ENCODE data around the gene PLCG2. TPM values are rescaled to one million over a fixed set of nuclear protein-coding genes. Genes with fewer than 3 reads are reported as not detected.

The PLCG2 gene
- total and polyA plus RNA-seq, 9 donors, result 3.3 to 16.4 (median 5.6) TPM

DNA sequence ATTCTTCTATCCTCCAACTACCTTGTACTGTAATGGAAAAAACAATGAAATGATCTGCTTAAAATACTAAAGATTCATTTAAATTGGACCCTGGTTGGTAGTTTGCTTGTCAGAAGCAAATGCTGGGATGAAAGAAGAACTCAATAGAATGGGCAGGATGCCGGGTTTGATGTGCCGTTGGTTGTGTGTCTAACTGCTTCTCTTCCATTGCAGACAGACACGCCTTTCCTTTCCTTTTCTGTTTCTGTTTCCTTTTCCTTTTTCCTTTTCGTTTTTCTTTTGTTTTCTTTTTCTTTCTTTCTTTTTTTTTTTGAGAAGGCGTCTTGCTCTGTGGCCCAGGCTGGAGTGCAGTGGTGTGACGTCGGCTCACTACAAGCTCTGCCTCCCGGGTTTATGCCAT, 64.6 kb downstream of the PLCG2 start:
- no peak for TF ChIP-seq EP300 (IDR thresholded peaks at IDR 0.05)
- TF ChIP-seq, protein P1, sequence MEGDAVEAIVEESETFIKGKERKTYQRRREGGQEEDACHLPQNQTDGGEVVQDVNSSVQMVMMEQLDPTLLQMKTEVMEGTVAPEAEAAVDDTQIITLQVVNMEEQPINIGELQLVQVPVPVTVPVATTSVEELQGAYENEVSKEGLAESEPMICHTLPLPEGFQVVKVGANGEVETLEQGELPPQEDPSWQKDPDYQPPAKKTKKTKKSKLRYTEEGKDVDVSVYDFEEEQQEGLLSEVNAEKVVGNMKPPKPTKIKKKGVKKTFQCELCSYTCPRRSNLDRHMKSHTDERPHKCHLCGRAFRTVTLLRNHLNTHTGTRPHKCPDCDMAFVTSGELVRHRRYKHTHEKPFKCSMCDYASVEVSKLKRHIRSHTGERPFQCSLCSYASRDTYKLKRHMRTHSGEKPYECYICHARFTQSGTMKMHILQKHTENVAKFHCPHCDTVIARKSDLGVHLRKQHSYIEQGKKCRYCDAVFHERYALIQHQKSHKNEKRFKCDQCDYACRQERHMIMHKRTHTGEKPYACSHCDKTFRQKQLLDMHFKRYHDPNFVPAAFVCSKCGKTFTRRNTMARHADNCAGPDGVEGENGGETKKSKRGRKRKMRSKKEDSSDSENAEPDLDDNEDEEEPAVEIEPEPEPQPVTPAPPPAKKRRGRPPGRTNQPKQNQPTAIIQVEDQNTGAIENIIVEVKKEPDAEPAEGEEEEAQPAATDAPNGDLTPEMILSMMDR (IDR thresholded peaks at IDR 0.05), result no peak
- Histone ChIP-seq H3K36me3 (no peaks in the 10 kb centered on the region), H3K9me3 (no peaks in the 10 kb centered on the region), H3K27me3 (no peaks in the 10 kb centered on the region), H3K27ac (no peak overlapping the region), H3K4me3 (no peak overlapping the region), H3K4me1 (ENCODE audit: insufficient read depth) (no peaks in the 10 kb centered on the region)
- no peak for DNase-seq
- 79 to 86% (median 82%) methylated on average over 8 of the region's 8 CpGs for WGBS, 3 donors
- intact Hi-C loops (cut with DNase I), result no loop called here

DNA sequence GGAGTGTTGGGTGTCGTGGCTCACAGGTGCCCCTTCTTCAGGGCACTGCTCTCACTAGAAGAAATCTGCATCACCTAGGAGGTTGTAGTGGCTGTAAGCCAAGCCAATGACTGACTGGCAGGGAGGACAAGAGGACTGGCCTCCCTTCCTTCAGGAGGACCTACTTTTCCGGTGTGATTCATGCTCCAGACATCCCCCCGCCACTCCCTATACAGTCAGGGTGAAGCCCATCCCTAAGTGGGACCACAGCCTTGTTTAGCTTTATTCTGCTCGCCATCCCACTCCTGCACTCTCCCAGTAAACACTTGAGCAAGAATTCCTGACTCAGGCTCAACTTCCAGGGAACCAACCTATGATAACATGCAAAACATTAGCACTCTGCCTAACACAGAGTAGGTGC, 67.0 kb downstream of the PLCG2 start:
- Histone ChIP-seq H3K27me3 (no peaks in the 10 kb centered on the region), H3K27ac (no peak overlapping the region), H3K36me3 (no peaks in the 10 kb centered on the region), H3K4me3 (no peak overlapping the region), H3K9me3 (no peaks in the 10 kb centered on the region), H3K4me1 (ENCODE audit: insufficient read depth) (no peaks in the 10 kb centered on the region)
- TF ChIP-seq EP300 (IDR thresholded peaks at IDR 0.05) (no peak), POLR2A (IDR thresholded peaks at IDR 0.05) (no peak)
- TF ChIP-seq, protein P1 (IDR thresholded peaks at IDR 0.05), result no peak
- intact Hi-C loops (cut with DNase I), result no loop called here
- WGBS, 3 donors, result 67 to 84% (median 77%) methylated on average over 4 of the region's 4 CpGs
- no peak for DNase-seq

DNA sequence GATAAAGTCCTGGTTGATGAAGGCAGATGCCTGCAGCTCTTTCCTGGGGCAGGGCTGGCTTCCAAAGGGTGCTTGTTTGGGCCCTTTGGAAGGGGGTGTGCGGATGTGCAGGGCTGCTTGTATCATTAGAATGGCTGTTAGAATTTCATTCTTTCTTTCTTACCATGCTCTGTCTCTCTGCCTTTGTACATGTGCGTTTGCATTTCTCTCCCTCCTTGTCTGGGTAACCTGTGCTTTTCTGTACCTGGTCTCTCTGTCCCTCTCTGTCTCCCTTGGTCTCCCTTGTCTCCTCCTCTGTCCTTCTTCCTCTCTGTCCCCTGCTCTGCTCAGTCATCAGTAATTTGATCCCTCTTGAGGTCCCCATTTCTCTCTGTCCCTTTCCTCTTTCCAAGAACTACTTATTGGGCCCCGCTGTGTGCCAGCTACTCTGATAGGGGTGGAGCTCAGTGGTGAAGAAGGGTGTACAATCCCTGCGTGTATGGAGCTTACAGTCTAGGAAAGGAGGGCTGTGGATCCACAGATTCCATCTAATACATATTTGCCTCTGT, 69.3 kb downstream of the PLCG2 start:
- Histone ChIP-seq H3K4me3 (no peak overlapping the region), H3K9me3 (no peaks in the 10 kb centered on the region), H3K36me3 (no peaks in the 10 kb centered on the region), H3K4me1 (ENCODE audit: insufficient read depth) (no peaks in the 10 kb centered on the region), H3K27me3 (no peaks in the 10 kb centered on the region), H3K27ac (no peak overlapping the region)
- no peak for DNase-seq
- TF ChIP-seq EP300 (IDR thresholded peaks at IDR 0.05), result no peak
- no peak for TF ChIP-seq POLR2A (IDR thresholded peaks at IDR 0.05)
- TF ChIP-seq, protein P1 (IDR thresholded peaks at IDR 0.05), result no peak
- 70 to 72% (median 71%) methylated on average over 4 of the region's 4 CpGs for WGBS, 3 donors
- intact Hi-C loops (cut with DNase I), result no loop called here

DNA sequence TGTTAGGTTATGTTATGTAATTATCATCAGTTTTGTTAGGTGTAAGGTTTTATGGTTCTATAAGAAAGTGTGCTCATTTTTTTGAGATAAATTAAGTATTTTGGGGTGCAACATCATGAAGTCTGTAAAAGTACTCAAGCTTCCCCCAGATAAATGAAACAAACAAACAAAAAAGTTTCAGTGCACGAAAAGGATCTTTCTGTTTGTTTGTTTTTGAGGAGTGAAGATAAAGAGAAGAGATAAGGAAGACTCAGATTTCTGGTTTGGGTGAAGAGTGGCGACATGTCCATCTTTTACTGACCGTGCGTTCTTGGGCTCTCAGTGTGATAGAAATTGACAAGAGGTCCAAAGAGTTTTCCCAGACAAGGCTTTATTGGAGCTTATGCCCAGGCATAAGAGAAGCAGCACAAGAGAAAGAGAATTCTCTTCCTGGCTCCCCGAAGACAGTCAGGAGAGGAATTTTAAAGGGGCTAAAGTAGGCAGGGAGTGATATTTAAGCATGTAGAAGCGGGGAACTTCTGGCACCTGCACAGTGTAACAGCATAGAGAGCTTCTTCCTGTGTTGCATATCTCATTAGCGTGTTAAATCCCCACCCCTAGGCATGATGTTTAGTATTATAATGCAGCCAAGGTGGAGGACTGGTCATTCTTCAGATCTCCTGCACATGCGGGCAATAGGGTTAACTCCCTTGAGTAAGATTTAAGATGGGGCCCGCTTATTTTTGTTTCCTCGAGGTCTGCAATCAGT, 71.3 kb downstream of the PLCG2 start:
- no peak for DNase-seq
- H3K9me3 ChIP-seq, result no peaks in the 10 kb centered on the region
- H3K4me3 ChIP-seq, result no peak overlapping the region
- TF ChIP-seq EP300 (IDR thresholded peaks at IDR 0.05) (no peak), POLR2A (IDR thresholded peaks at IDR 0.05) (no peak)
- TF ChIP-seq, protein P1 (IDR thresholded peaks at IDR 0.05), result no peak
- no peaks in the 10 kb centered on the region for H3K4me1 ChIP-seq (ENCODE audit: insufficient read depth)
- intact Hi-C loops (cut with DNase I), result no loop called here
- no peaks in the 10 kb centered on the region for H3K36me3 ChIP-seq
- H3K27ac ChIP-seq, result no peak overlapping the region
- H3K27me3 ChIP-seq, result no peaks in the 10 kb centered on the region
- 29 to 39% (median 29%) methylated on average over 10 of the region's 10 CpGs for WGBS, 3 donors

All from ovary (tissue), 9 donors.